ENCODE results near the gene MINDY2.

MINDY2 gene

GRCh38 chr15:58770857-58771620 lies at the start of gene MINDY2:
MINDY2 (plus strand) TSS chr15:58771302; CDS start chr15:58771396, 94 bp downstream.
- DNase-seq (ENCODE audit: low read depth in 2 of 2) = peak; percentile 97 to 98

- no peak for DNase-seq (ENCODE audit: low read depth in 2 of 2)
Observed at GRCh38 chr15:58724466-58724865, 46.6 kb upstream of the MINDY2 start.

GRCh38 chr15:58726867-58727266 lies 44.2 kb upstream of the MINDY2 start:
- DNase-seq (ENCODE audit: low read depth in 2 of 2) = no peak

- no peak for DNase-seq (ENCODE audit: low read depth in 2 of 2)
Observed at GRCh38 chr15:58731756-58732535, 39.2 kb upstream of the MINDY2 start.

- DNase-seq (ENCODE audit: low read depth in 2 of 2) = no peak
Observed at GRCh38 chr15:58732625-58733363, 38.3 kb upstream of the MINDY2 start.

GRCh38 chr15:58734859-58735258 lies 36.2 kb upstream of the MINDY2 start:
- DNase-seq (ENCODE audit: low read depth in 2 of 2) = no peak

- DNase-seq (ENCODE audit: low read depth in 2 of 2) = no peak
Observed at GRCh38 chr15:58736018-58736643, 35.0 kb upstream of the MINDY2 start.

GRCh38 chr15:58737298-58737697 lies 33.8 kb upstream of the MINDY2 start:
- DNase-seq (ENCODE audit: low read depth in 2 of 2) = no peak

GRCh38 chr15:58738046-58738707 lies 32.9 kb upstream of the MINDY2 start:
- DNase-seq (ENCODE audit: low read depth in 2 of 2) = no peak

- no peak for DNase-seq (ENCODE audit: low read depth in 2 of 2)
Observed at GRCh38 chr15:58740436-58740835, 30.7 kb upstream of the MINDY2 start.

- no peak for DNase-seq (ENCODE audit: low read depth in 2 of 2)
Observed at GRCh38 chr15:58741032-58741431, 30.1 kb upstream of the MINDY2 start.

- DNase-seq (ENCODE audit: low read depth in 2 of 2) = peak; percentile 55 to 63
Observed at GRCh38 chr15:58742022-58742813, 28.9 kb upstream of the MINDY2 start.

GRCh38 chr15:58742819-58743502 lies 28.1 kb upstream of the MINDY2 start:
- DNase-seq (ENCODE audit: low read depth in 2 of 2) = no peak

- DNase-seq (ENCODE audit: low read depth in 2 of 2) = no peak
Observed at GRCh38 chr15:58746174-58746573, 24.9 kb upstream of the MINDY2 start.

GRCh38 chr15:58748040-58748851 lies 22.9 kb upstream of the MINDY2 start:
- no peak for DNase-seq (ENCODE audit: low read depth in 2 of 2)

GRCh38 chr15:58748852-58749531 lies 22.1 kb upstream of the MINDY2 start:
- no peak for DNase-seq (ENCODE audit: low read depth in 2 of 2)

- DNase-seq (ENCODE audit: low read depth in 2 of 2) = peak; percentile 98
Observed at GRCh38 chr15:58749532-58750337, 21.4 kb upstream of the MINDY2 start, which contains the start of gene ADAM10. ADAM10 (minus strand) TSS chr15:58749707; CDS start chr15:58749534, 173 bp downstream.

All from fibroblast of skin of left biceps (primary cell).